IMR-90 (cell line): ENCODE data around the gene RNF111. TPM values are rescaled to one million over a fixed set of nuclear protein-coding genes. Genes with fewer than 3 reads are reported as not detected.

ENCODE experiments used
- ATAC-seq: fragments of 200-7000 bp; cut with Tn5 transposase; 2 replicates; pipeline ENCODE4 v1.9.1; 2020; ENCODE audit warnings: low read depth, mild to moderate bottlenecking, moderate library complexity
- BruUV-seq: library from RNA; stranded (reverse); fragments of 400-500 nt; replicated peaks from 2 replicates; lab custom pipeline; 2021; lab: Mats Ljungman, UMichigan
- CTCF ChIA-PET: fragments of 300-600 bp; formaldehyde crosslinking; extraction: SDS; loops from one replicate; lab custom pipeline; 2021; ENCODE audit warnings: antibody characterized with exemption; lab: Yijun Ruan, JAX
- POLR2A ChIA-PET: fragments of 300-600 bp; sonication (Branson Sonifier 250); formaldehyde crosslinking; loops from one replicate; lab custom pipeline; 2022; ENCODE audit warnings: antibody characterized with exemption; ENCODE audit not compliant: unreplicated experiment; lab: Charles Lee
- DNase-seq: peaks from one replicate; pipeline ENCODE4 v3.0.0; 2013
- H2AFZ ChIP-seq: replicated peaks from 2 replicates; pipeline ENCODE3; 2013; ENCODE audit warnings: low read length, mild to moderate bottlenecking; ENCODE audit not compliant: poor library complexity
- H2AK5ac ChIP-seq: 2 replicates; pipeline ENCODE4 v1.6.1; 2013; ENCODE audit warnings: low read depth, low read length, inconsistent platforms
- H2AK9ac ChIP-seq: replicated peaks from 2 replicates; pipeline ENCODE3; 2013; ENCODE audit warnings: mild to moderate bottlenecking, low read depth, low read length, moderate library complexity; ENCODE audit not compliant: poor library complexity
- H2BK120ac ChIP-seq: 2 replicates; pipeline ENCODE4 v1.6.1; 2013; ENCODE audit warnings: low read depth, low read length, inconsistent platforms
- H2BK15ac ChIP-seq: 3 replicates; pipeline ENCODE4 v1.6.1; 2013; ENCODE audit warnings: low read depth, low read length, inconsistent platforms
- H2BK20ac ChIP-seq: 2 replicates; pipeline ENCODE4 v1.6.1; 2013; ENCODE audit warnings: low read depth, mild to moderate bottlenecking, inconsistent platforms, low read length, moderate library complexity
- H2BK5ac ChIP-seq: 2 replicates; pipeline ENCODE4 v1.6.1; 2013; ENCODE audit warnings: mild to moderate bottlenecking, low read depth, low read length, inconsistent platforms; ENCODE audit not compliant: poor library complexity, severe bottlenecking
- H3K14ac ChIP-seq: replicated peaks from 2 replicates; pipeline ENCODE4 v1.6.1; 2013; ENCODE audit warnings: low read depth, low read length, inconsistent platforms
- H3K18ac ChIP-seq: 2 replicates; pipeline ENCODE4 v1.6.1; 2013; ENCODE audit warnings: low read depth, low read length, control low read depth
- H3K23ac ChIP-seq: 2 replicates; pipeline ENCODE4 v1.6.1; 2013; ENCODE audit warnings: low read depth, low read length, inconsistent platforms
- H3K27ac ChIP-seq: 2 replicates; pipeline ENCODE4 v1.5.1; 2013; ENCODE audit warnings: mild to moderate bottlenecking, control low read depth, low read length; ENCODE audit not compliant: insufficient read depth
- H3K27me3 ChIP-seq: 2 replicates; pipeline ENCODE4 v1.6.1; 2013; ENCODE audit warnings: low read length; ENCODE audit not compliant: control insufficient read depth, insufficient read depth
- H3K36me3 ChIP-seq: 2 replicates; pipeline ENCODE4 v1.6.1; 2013; ENCODE audit warnings: low read length, mixed read lengths; ENCODE audit not compliant: control insufficient read depth, insufficient read depth
- H3K4ac ChIP-seq: 2 replicates; pipeline ENCODE4 v1.6.1; 2013; ENCODE audit warnings: low read depth, low read length, inconsistent platforms
- H3K4me1 ChIP-seq: 2 replicates; pipeline ENCODE4 v1.6.1; 2013; ENCODE audit warnings: low read length, mixed read lengths; ENCODE audit not compliant: control insufficient read depth, insufficient read depth
- H3K4me2 ChIP-seq: 2 replicates; pipeline ENCODE4 v1.6.1; 2013; ENCODE audit warnings: low read depth, mild to moderate bottlenecking, control low read depth, low read length, moderate library complexity
- H3K4me3 ChIP-seq: 2 replicates; pipeline ENCODE4 v1.5.1; 2013; ENCODE audit warnings: low read depth, mild to moderate bottlenecking, control low read depth, low read length, moderate library complexity; ENCODE audit not compliant: insufficient read depth
- H3K56ac ChIP-seq: 2 replicates; pipeline ENCODE4 v1.6.1; 2013; ENCODE audit warnings: low read length, inconsistent platforms; ENCODE audit not compliant: insufficient read depth; ENCODE audit errors: extremely low read depth
- H3K79me1 ChIP-seq, 2 experiments: 2 replicates each; pipeline ENCODE4 v1.6.1; 2013; ENCODE audit warnings: low read length in 2 of 2, inconsistent platforms in 1 of 2, low read depth in 1 of 2
- H3K9ac ChIP-seq: 2 replicates; pipeline ENCODE4 v1.6.1; 2013; ENCODE audit warnings: low read depth, low read length, control low read depth
- H3K9me1 ChIP-seq: 2 replicates; pipeline ENCODE4 v1.6.1; 2013; ENCODE audit warnings: low read length, inconsistent platforms; ENCODE audit not compliant: insufficient read depth
- H3K9me3 ChIP-seq: 2 replicates; pipeline ENCODE4 v1.6.1; 2013; ENCODE audit warnings: low read length; ENCODE audit not compliant: control insufficient read depth, insufficient read depth
- H4K20me1 ChIP-seq: 2 replicates; pipeline ENCODE4 v1.6.1; 2013; ENCODE audit warnings: low read length, inconsistent platforms; ENCODE audit not compliant: insufficient read depth
- H4K5ac ChIP-seq: 2 replicates; pipeline ENCODE4 v1.6.1; 2013; ENCODE audit warnings: mild to moderate bottlenecking, low read depth, low read length, control low read depth
- H4K8ac ChIP-seq, 2 experiments: 2 replicates each; pipeline ENCODE4 v1.6.1; 2013; ENCODE audit warnings: low read depth in 2 of 2, low read length in 2 of 2, control low read depth in 1 of 2, inconsistent platforms in 1 of 2
- H4K91ac ChIP-seq: 2 replicates; pipeline ENCODE4 v1.6.1; 2013; ENCODE audit warnings: low read depth, low read length, inconsistent platforms; ENCODE audit not compliant: insufficient read depth
- POLR2A ChIP-seq: IDR thresholded peaks from 2 replicates; pipeline ENCODE4 v1.6.1; 2012; ENCODE audit warnings: mild to moderate bottlenecking, low read depth, low read length
- RAD21 ChIP-seq: IDR thresholded peaks from 2 replicates; pipeline ENCODE4 v1.6.1; 2012; ENCODE audit warnings: low read length, improper control_type of control experiment
- RCOR1 ChIP-seq: IDR thresholded peaks from 2 replicates; pipeline ENCODE4 v1.6.1; 2012; ENCODE audit warnings: mild to moderate bottlenecking, low read length, improper control_type of control experiment; ENCODE audit not compliant: insufficient replicate concordance
- dilution Hi-C: fragments of 300-500 bp; cut with HindIII; formaldehyde crosslinking; loops from one replicate; pipeline ENCODE4 v1.14.3; 2018; ENCODE audit warnings: low sequenced_read_pairs; ENCODE audit not compliant: unreplicated experiment
- in situ Hi-C: fragments of 300-500 bp; cut with MboI; formaldehyde crosslinking; loops from 3 replicates; pipeline ENCODE4 v1.14.3; 2019; ENCODE audit warnings: low sequenced_read_pairs, inconsistent platforms, mixed read lengths
- intact Hi-C: fragments of 100-400 bp; cut with micrococcal nuclease; formaldehyde crosslinking; loops from 2 replicates; pipeline ENCODE4 v1.10.0; 2022
- polyA plus RNA-seq, 3 experiments: library from polyadenylated mRNA; depleted of rRNA; stranded (reverse); fragments of >200 nt; gene quantifications; 2 replicates each; pipeline ENCODE4 v1.2.3, GENCODE V29; 2012; ENCODE audit warnings: low replicate concordance in 1 of 3
- total RNA-seq: library from RNA; depleted of rRNA; stranded (reverse); fragments of >200 nt; gene quantifications from 2 replicates; pipeline ENCODE4 v1.2.3, GENCODE V29; 2012
- TF ChIP-seq, protein P1 (sequence below): fragments of 150-350 bp; IDR thresholded peaks from 2 replicates; pipeline ENCODE4 v1.6.1; 2016; ENCODE audit warnings: low read depth, mild to moderate bottlenecking, low read length, moderate library complexity, borderline replicate concordance
- TF ChIP-seq, protein P2 (sequence below): conservative IDR thresholded peaks from 2 replicates; pipeline ENCODE4 v1.5.1; 2012; ENCODE audit warnings: mild to moderate bottlenecking, low read depth, low read length, improper control_type of control experiment

RNF111 gene
- total and polyA plus RNA-seq, 2 of the 4 experiments (the other 2 are of a cell fraction) = 13.5 to 20.1 TPM

DNA sequence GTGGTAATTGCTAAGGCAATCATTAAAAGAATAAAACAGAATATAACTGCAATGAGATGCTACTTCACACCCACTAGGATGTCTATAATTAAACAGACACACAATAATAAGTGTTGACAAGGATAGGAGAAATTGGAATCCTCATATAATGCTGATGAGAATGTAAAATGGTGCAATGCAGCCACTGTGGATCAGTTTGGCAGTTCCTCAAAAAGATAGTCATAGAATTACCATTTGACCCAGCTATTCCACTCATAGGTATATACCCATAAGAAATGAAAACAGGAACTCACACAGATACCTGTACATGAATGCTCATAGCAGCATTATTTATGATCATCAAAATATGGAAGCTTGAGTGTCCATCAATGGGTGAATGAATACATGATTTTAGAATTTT, 9.6 kb upstream of the RNF111 start:
- in situ Hi-C loops (loop anchor here (10.0 kb wide), 1 partner anchor 517 kb away; no protein-coding TSS in a partner anchor), dilution Hi-C loops (no loop called here), intact Hi-C loops (no loop called here)
- ChIA-PET CTCF (no interaction called here), POLR2A (interaction anchor here (0.6 kb wide), 1 partner anchor 42 kb away, joined by 3 read pairs; no protein-coding TSS in a partner anchor)
- no TSS peak for BruUV-seq
- Histone ChIP-seq H2AK9ac (no peak overlapping the region), H2BK15ac (no peak overlapping the region), H4K8ac (no peak overlapping the region), H3K4ac (no peak overlapping the region), H4K91ac (no peak overlapping the region), H3K14ac (no peak overlapping the region), H3K9me1 (no peaks in the 10 kb centered on the region), H3K9ac (no peak overlapping the region), H4K20me1 (no peaks in the 10 kb centered on the region), H3K9me3 (no peaks in the 10 kb centered on the region), H2AFZ (no peak overlapping the region), H2AK5ac (no peak overlapping the region), H3K79me1 (no peaks in the 10 kb centered on the region), H3K27ac (no peak overlapping the region), H2BK20ac (no peak overlapping the region), H3K18ac (no peak overlapping the region), H2BK5ac (no peak overlapping the region), H3K4me2 (no peak overlapping the region), H3K56ac (no peak overlapping the region), H3K27me3 (peaks cover 5% of the 10 kb centered on the region), H3K36me3 (no peaks in the 10 kb centered on the region), H4K5ac (no peak overlapping the region), H2BK120ac (no peak overlapping the region), H3K23ac (no peak overlapping the region), H3K4me3 (no peak overlapping the region), H3K4me1 (no peaks in the 10 kb centered on the region)
- ATAC-seq = no peak
- DNase-seq = no peak
- TF ChIP-seq, protein P1, sequence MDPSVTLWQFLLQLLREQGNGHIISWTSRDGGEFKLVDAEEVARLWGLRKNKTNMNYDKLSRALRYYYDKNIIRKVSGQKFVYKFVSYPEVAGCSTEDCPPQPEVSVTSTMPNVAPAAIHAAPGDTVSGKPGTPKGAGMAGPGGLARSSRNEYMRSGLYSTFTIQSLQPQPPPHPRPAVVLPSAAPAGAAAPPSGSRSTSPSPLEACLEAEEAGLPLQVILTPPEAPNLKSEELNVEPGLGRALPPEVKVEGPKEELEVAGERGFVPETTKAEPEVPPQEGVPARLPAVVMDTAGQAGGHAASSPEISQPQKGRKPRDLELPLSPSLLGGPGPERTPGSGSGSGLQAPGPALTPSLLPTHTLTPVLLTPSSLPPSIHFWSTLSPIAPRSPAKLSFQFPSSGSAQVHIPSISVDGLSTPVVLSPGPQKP = no peak
- TF ChIP-seq POLR2A (no peak), RCOR1 (no peak), RAD21 (no peak)
- TF ChIP-seq, protein P2, sequence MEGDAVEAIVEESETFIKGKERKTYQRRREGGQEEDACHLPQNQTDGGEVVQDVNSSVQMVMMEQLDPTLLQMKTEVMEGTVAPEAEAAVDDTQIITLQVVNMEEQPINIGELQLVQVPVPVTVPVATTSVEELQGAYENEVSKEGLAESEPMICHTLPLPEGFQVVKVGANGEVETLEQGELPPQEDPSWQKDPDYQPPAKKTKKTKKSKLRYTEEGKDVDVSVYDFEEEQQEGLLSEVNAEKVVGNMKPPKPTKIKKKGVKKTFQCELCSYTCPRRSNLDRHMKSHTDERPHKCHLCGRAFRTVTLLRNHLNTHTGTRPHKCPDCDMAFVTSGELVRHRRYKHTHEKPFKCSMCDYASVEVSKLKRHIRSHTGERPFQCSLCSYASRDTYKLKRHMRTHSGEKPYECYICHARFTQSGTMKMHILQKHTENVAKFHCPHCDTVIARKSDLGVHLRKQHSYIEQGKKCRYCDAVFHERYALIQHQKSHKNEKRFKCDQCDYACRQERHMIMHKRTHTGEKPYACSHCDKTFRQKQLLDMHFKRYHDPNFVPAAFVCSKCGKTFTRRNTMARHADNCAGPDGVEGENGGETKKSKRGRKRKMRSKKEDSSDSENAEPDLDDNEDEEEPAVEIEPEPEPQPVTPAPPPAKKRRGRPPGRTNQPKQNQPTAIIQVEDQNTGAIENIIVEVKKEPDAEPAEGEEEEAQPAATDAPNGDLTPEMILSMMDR = no peak
